HG03558 (cell line): ENCODE results near the gene CNBD2.
"Not testable (repeated sequence)": the region's sequence is repeated elsewhere in the genome, so short reads cannot be mapped to it uniquely, and the experiment has no call there.

Source experiments
- ATAC-seq: cut with Tn5 transposase; IDR thresholded peaks from one replicate; pipeline ENCODE4 v1.9.1; 2021; ENCODE audit warnings: moderate number of reproducible peaks; ENCODE audit not compliant: unreplicated experiment; ENCODE audit errors: extremely low read depth

The CNBD2 gene

DNA sequence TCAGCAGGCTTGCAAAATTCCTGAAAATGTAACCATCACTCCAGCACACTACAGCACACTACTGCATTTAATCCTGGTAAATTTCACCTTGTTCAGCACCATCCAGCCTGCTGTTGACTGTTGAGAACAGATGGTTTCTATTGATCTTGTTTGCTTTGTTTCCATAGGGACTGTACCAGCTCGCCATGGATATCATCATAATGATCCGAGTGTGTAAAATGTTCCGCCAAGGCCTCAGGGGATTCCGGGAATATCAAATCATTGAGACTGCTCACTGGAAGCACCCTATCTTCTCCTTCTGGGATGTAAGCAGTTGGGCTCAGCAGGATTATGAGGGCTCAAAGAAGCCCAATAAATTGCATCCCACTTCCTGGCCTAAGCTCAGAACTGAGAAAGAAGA, 4.1 kb downstream of the CNBD2 start:
- no peak for ATAC-seq

DNA sequence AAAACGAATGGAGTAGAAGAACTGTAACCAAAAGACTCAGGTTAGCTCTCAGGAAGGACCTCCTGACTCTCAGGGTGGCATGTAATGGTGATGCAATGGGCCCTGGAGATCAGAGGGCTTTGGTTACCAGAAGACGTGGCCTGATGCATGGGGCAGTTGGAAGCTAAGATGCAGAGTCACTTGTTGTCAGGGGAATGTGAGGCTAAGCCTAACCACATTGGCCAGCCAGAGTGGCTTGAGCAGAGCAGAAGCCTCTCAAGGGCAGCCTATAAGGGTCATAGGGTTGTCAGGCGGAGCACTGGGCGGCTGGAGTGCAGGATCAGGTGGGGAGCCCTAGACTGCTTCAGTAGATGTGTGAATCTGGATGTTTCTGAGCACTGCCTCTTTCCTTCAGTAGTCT, 5.9 kb downstream of the CNBD2 start:
- no peak for ATAC-seq

DNA sequence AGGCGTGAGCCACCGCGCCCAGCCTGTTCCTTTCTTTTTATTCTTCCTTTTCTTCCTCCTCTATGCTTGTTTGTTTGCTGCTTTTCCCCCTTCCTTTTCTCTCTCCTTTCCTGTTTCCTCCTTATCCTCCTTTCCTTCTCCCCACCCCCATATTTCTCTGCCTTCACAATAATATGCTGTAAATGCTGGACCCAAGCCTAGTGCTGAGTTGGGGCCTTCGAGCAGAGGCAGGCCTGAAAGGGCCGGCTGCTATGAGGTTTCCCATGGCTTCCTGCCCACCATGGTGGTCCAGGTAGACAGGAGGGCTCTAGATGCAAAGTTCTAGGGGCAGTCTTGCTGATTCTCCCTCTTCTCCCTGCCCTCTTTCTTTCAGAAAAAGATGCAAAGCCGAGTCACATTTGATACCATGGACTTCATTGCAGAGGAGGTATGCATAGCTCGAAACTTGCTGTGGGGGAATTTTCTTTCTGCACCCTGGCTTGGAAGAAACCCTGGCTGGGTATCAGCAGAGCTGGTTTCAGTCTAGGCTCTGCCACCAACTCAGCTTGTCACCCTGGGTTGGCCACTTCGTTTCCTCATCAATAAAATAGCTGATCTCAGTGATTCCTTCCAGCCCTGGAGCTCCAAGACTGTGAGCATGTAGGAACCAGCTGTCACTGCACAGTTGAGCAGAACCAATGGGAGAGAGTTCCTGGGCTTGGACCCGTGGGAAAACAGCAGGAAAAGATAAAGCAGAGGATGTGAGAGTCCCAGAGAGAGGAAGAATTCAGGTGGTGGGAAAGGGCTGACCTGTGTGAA, 7.4 kb downstream of the CNBD2 start:
- no peak for ATAC-seq

DNA sequence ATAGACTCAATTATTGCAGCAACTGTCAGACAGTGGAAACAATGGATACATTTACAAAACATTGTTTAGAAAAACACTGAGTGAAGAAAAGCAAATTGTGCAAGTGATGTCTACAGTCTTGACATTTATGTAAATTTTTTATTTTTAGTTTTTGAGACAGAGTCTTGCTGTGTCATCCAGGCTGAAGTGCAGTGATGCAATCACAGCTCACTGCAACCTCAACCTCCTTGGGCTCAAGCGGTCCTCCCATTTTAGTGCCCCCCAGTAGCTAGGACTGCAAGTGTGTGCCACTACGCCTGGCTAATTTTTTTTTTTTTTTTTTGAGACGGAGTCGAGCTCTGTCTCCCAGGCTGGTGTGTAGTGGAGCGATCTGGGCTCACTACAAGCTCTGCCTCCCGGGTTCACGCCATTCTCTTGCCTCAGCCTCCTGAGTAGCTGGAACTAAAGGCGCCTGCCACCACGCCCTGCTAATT, 9.7 kb downstream of the CNBD2 start:
- no peak for ATAC-seq

DNA sequence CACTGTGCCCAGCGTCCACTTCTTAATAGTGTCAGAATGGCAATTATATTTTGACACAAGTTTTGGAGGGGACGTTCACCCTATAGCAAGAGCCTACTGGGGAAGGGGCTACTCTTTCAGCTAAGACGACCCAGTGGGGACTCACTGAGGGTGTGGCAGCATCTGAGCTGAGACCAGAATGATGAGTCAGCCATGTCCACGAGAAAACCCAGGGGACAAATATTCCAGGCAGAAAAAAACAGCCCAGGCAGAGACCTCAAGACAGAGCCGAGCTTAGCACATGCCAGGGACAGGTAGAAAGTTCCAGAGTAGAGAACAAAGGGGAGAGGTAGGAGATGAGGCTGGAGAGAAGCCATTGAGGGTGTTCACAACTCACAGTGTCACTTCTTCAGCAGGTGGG, 11.2 kb downstream of the CNBD2 start:
- no peak for ATAC-seq

DNA sequence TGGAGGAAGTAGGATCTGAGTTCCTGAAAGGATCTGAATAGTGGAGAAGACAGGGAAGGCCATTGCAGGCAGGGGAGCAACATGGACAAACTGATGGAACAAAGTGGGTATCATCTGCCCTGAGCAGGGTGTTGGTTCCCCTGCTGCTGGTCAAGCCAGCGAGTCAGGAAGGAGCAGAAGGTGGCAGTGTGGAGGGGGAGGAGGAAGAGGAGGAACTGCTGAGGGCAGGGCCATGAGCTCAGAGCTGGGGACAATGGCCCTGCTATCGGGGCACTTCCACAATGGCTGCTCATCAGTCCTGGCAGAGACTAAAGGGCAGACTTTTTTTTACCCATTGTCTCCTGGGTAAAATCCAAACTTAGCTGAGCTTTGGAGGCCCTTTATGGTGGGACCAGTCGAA, 13.6 kb downstream of the CNBD2 start:
- no peak for ATAC-seq

DNA sequence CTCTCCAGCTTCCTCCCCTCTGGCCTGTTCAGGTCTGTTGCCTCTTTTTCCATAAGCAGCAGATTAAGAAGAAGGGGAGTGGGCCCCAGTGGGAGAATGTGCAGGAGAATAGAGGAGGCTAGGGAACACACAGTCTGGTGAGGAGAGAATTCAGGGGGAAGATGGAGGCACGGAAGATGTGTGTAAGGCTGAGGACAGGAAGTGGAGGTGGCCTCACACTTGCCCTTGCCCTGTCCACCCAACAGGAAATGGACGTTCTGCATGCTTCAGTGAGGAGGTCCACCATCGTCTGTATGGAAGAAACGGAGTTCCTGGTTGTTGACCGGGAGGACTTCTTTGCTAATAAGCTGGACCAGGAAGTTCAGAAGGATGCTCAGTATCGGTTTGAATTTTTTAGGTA, 16.0 kb downstream of the CNBD2 start:
- no peak for ATAC-seq

DNA sequence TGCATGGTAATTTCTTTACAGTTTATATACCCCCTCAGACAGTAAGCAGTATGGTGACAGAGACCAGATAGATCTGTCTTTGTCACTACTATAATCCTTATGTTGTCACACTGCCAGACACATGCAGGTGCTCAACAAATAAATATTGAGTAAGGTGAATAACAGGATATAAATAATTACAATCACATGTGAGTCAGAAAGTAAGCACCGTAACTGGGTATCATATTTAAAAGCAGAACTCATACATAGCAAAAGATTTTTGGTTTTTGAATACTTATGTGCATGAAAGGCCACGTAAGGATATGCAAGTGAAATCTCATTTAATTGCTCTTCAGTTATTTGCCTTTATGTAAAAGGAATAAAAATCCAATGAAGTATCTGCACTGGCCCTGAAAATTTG, 17.4 kb downstream of the CNBD2 start:
- no peak for ATAC-seq

DNA sequence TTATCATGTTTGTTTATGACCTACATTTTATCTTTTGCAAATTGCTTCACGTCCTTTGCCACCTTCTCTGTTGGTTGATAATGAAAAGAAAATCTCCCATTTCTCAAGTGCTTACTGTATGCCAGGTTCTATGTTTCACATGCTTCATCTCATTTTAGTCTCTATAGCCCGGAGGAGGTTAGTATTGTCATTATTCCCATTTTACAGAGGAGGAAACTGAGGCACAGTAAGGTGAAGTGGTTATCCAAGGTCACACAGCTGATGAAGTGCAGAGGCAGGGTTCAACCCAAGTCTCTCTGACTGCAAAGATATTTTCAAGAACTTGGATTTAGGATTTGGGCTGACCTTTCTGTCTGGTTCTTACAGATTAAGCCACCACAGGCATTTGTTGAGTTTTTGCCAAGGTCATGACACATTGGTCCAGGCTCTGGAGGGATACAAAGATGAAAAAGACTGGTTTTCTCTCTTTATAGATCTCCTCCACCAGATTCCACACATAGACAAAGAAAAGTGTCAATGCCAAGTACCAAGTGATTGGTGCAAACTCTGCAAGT, 20.6 kb downstream of the CNBD2 start:
- ATAC-seq = no peak

DNA sequence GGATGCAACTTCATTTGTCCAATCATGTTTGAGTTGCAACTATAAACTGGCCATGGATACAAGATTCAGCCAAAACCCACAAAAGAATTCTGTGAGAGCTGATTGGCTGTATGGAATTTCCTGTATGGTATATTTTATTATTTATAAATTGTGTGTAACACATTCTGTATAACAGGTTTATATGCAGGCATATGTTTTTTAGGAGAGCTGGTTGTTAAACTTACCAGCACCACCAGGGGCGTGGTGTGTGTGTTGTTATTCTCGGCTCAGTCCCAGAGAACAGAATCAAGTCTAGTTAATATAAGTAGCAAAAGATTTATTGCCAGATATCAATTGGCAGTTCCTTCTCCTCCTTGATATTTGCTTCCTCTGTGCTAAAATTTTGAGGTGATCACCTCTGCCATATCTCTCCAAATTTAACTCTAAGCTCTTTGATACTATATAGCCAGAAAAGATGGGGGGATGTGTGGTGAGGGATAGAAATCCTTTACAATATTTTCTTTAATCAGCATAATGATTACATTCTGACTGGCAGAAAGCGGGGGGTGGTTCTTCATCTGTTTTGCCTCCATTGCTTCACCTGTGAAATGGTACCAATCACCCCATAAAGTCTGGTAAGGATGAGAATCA, 22.9 kb downstream of the CNBD2 start:
- ATAC-seq = no peak

DNA sequence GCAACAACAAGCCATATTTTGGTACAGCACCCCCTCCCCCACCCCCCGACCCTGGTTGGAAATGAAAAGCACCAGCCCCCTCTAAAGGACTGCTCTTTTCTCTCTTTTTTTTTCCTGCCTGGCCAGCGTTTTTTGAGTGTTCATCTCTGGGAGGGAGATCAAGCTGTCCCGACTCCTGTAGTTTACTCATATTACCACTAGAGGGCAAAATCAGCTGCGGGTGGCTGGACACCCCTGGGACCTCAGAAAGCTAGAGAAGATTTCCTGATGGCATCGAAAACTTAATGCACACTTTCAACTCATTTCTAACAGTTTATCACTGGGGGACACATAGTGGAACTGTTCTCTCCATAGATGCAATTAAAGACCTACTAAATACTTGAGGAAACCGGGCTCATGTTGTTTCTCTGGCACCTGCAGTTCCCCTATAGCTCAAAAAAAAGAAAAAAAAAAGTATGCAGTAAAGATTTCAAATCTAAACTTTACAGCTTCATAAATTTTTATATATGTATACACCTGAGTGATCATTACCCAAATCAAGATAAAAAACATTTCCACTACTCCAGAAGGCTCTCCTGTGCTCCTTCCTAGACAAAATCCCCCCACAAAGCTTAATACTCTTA, 24.4 kb downstream of the CNBD2 start:
- no peak for ATAC-seq

DNA sequence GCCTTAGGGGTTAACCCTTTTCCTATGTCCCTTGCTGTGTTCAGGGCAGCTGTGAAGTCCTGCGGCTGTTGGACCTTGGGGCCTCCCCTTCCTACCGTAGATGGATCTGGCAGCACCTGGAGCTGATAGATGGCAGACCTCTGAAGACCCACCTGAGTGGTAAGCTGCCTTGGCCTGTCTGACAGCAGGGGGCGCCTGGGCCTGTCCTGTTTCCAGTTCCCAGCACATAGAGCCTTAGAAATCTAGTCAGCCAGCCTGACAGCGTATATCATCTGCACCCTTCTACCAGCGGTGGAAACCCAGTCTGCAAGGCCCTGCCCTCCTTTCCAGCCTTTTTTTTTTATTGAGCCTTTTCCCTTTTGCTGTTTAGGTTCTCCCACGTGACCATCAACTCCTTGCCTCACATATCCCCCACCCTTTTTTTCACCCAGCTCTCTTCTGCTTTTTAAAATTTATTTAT, 26.6 kb downstream of the CNBD2 start:
- ATAC-seq = no peak

DNA sequence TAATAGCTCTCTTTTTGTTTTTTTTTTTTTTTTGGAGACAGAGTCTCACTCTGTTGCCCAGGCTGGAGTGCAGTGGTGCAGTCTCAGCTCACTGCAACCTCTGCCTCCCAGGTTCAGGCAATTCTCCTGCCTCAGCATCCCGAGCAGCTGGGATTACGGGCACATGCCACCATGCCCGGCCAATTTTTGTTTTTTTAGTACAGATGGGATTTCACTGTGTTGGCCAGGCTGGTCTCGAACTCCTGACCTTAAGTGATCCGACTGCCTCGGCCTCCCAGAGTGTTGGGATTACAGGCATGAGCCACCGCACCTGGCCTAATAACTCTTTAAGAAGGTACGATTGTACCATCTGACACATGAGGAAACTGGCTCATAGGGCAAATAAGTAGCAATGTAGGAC, 28.1 kb downstream of the CNBD2 start:
- ATAC-seq = not testable (repeated sequence)

DNA sequence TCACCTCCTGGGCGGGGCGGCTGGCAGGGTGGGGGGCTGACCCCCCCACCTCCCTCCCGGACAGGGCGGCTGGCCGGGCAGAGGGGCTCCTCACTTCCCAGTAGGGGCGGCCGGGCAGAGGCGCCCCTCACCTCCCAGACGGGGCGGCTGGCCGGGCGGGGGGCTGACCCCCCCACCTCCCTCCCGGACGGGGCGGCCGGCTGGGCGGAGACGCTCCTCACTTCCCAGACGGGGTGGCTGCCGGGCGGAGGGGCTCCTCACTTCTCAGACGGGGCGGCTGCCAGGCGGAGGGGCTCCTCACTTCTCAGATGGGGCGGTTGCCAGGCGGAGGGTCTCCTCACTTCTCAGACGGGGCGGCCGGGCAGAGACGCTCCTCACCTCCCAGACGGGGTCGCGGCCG, 32.9 kb downstream of the CNBD2 start:
- ATAC-seq = not testable (repeated sequence)

DNA sequence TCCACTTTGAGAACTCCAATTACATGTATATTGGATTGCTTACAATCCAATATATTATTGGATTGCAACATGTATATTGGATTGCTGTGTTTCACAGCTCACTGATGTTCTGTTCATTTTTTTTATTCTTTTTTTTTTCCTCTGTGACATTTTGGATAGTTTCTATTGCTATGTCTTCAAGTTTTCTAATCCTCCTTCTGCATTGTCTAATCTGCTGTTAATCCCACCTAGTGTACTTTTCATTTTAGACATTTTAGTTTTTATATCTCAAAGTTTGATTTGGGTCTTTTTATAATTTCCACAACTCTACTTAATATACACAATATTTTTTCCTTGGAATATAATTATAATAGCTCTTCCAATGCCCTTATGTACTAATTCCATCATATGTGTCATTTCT, 34.5 kb downstream of the CNBD2 start:
- ATAC-seq = no peak

DNA sequence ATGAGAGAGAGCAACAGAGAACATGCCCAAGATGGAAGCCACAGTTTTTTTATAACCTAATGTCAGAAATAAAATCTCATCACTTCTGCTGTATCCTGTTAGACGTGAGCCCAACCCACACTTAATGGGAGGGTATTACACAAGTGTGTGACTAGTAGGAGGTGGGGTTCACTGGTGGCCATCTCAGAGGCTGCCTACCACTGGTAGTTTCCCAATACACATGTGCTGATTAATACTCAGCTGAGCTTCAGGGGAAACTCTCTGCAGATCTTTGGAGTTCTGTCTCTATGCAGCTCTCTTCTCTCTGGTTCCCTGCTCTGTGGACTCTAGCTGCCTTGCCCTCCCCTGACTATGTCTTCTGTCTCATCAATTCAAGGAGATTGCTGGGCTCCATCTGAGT, 35.7 kb downstream of the CNBD2 start:
- no peak for ATAC-seq

DNA sequence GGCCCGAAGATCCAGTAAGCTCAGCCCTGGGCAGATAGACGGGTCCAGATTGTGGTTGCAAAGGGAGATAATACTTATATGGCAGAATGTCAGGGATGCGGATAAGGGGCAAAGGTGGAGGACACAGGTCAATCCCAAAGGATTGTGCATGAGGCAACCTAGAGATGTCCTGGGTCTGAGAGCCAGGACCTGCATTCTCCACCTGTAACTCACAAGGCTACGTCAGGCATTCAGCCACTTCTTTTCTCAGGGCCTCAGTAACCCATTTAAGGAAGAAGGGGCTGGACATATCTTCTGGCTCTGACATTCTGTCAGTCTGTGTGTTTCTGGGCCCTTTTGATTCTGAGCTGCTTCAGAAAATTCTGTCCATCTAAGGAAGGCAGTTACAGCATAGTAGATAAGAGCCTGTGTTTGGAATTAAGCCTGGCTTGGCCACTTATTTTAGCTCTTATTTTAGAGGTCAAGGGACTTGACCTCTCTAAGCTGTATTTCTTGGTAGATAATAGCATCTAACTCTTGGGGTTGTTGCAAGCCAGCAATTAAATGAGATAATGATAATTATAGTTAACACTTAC, 40.2 kb downstream of the CNBD2 start:
- ATAC-seq = no peak

DNA sequence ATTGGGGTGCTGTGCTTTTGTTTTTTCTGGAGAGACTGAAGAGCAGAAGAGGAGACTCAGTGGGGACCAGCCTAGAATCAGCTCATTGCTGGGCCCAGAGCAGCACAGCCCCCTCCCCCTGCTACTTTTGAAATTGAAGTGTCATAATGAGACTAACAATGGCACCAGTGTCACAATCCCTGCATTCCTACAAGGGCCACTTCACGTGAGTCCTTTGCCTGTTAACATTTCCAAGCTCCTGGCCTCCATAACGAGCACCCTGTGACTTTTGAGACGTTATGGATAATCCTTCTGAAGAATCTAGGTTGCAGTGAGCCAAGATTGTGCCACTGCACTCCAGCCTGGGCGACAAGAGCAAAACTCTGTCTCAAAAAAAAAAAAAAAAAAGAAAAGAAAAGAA, 41.7 kb downstream of the CNBD2 start:
- no peak for ATAC-seq

DNA sequence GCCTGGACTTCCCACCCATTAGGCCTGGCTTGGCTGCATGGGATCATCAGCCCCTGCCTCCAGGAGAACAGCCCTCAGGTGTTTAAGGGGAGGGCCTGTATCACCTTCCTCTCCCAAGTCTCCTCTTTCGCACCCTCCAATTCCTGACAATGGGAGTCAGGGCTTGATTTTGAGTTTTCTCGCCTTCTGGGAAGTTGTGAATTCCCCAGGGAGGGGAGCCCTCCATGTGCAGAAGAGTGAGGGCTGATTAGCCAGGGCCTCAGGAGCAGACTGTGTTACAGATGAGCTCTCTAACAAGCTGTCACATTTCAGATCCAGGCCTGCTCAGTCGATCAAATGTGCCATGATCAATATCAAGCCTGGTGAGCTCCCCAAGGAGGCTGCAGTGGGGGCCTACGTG, 42.4 kb downstream of the CNBD2 start:
- no peak for ATAC-seq

DNA sequence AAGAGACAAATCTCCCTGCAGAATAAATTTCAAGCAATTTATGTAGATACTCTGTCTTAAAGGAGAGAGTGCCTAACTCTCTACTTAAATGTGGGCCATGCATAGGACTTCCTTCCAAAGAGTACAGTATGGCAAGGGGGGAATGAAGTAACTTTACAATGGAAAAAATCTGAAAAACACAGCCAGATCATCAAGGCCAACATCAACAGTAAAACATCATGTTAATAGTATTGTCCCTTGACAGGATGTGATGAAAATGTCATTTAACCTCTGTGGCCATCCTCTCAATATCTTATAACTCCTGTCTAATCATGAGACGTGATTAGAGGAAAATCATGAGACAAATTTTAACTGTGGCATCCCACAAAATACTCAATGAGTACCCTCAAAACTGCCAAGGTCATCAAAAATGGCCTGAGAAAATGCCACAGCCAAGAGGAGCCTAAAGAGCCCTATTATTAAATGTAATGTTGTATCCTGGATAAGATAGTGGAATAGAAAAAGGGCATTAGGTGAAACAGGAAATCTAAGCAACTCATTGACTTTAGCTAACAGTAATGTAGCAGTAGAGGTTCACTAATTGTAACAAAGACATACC, 47.5 kb downstream of the CNBD2 start:
- no peak for ATAC-seq
